22Rv1 (cell line): ENCODE measurements around the gene GLCE.
"Not testable (repeated sequence)": the region's sequence is repeated elsewhere in the genome, so short reads cannot be mapped to it uniquely, and the experiment has no call there.

Experiments
- H3K27ac ChIP-seq: fragments of 450-650 bp; 2 replicates; pipeline ENCODE4 v1.5.1; 2017
- CTCF ChIP-seq: fragments of 450-650 bp; IDR thresholded peaks from 2 replicates; pipeline ENCODE4 v1.5.1; 2017; ENCODE audit warnings: mild to moderate bottlenecking
- ZFX ChIP-seq: fragments of 450-650 bp; IDR thresholded peaks from 2 replicates; pipeline ENCODE4 v1.6.1; 2017; ENCODE audit warnings: antibody characterized with exemption, borderline replicate concordance

The GLCE gene

GRCh38 chr15:69296606-69297005, 136.2 kb downstream of the GLCE start:
- no peak for TF ChIP-seq ZFX
- H3K27ac ChIP-seq = no peak overlapping the region

- TF ChIP-seq CTCF (no peak), ZFX (no peak)
- H3K27ac ChIP-seq = no peak overlapping the region
Measured at GRCh38 chr15:69297642-69298353, 137.4 kb downstream of the GLCE start.

- H3K27ac ChIP-seq = no peak overlapping the region
- TF ChIP-seq CTCF = no peak
- TF ChIP-seq ZFX = no peak
Measured at GRCh38 chr15:69298354-69298696, 137.9 kb downstream of the GLCE start.

GRCh38 chr15:69298697-69299441, 138.4 kb downstream of the GLCE start, which contains the start of gene PAQR5:
PAQR5 (plus strand) TSS chr15:69298912; CDS start chr15:69360081, 61,169 bp downstream.
- no peak within 1 kb of the TSS for H3K27ac ChIP-seq
- TF ChIP-seq ZFX (no peak), CTCF (no peak)

- TF ChIP-seq CTCF (no peak), ZFX (no peak)
Measured at GRCh38 chr15:69299451-69299886, 139.0 kb downstream of the GLCE start.

GRCh38 chr15:69299943-69300588, 139.6 kb downstream of the GLCE start:
- no peak for TF ChIP-seq CTCF
- no peak for TF ChIP-seq ZFX
- no peak overlapping the region for H3K27ac ChIP-seq

More at GRCh38 chr15:69299451-69299886, 139.0 kb downstream of the GLCE start:
- H3K27ac ChIP-seq = no peak overlapping the region

GRCh38 chr15:69301101-69301500, 140.7 kb downstream of the GLCE start:
- H3K27ac ChIP-seq = not testable (repeated sequence)

GRCh38 chr15:69302087-69302486, 141.7 kb downstream of the GLCE start:
- H3K27ac ChIP-seq = not testable (repeated sequence)
